Measurements from ENCODE around the gene OBSCN. TPM values are rescaled to one million over a fixed set of nuclear protein-coding genes. Genes with fewer than 3 reads are reported as not detected.
A peak's percentile ranks its signal among the peaks of the same experiment; 100 is the strongest.

Gene OBSCN
- total RNA-seq, 1 donor from 2014 or later: 316 TPM

GRCh38 chr1:228161362-228161761, 46.5 kb upstream of the OBSCN start:
- peaks cover 15% of the 10 kb centered on the region for H3K27me3 ChIP-seq (ENCODE audit: low read depth)
- H3K4me1 ChIP-seq: peaks cover 51% of the 10 kb centered on the region
- intact Hi-C loops (cut with micrococcal nuclease): no loop called here
- H3K4me3 ChIP-seq: no peak overlapping the region
- peak overlapping the region; percentile 98 for H3K27ac ChIP-seq (replicated peaks)
- no peak for DNase-seq
- H3K36me3 ChIP-seq: no peaks in the 10 kb centered on the region
- TF ChIP-seq, protein P1, sequence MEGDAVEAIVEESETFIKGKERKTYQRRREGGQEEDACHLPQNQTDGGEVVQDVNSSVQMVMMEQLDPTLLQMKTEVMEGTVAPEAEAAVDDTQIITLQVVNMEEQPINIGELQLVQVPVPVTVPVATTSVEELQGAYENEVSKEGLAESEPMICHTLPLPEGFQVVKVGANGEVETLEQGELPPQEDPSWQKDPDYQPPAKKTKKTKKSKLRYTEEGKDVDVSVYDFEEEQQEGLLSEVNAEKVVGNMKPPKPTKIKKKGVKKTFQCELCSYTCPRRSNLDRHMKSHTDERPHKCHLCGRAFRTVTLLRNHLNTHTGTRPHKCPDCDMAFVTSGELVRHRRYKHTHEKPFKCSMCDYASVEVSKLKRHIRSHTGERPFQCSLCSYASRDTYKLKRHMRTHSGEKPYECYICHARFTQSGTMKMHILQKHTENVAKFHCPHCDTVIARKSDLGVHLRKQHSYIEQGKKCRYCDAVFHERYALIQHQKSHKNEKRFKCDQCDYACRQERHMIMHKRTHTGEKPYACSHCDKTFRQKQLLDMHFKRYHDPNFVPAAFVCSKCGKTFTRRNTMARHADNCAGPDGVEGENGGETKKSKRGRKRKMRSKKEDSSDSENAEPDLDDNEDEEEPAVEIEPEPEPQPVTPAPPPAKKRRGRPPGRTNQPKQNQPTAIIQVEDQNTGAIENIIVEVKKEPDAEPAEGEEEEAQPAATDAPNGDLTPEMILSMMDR (IDR thresholded peaks at IDR 0.05; ENCODE audit: borderline replicate concordance): no peak
- H3K9me3 ChIP-seq (replicated peaks): no peaks in the 10 kb centered on the region

DNA sequence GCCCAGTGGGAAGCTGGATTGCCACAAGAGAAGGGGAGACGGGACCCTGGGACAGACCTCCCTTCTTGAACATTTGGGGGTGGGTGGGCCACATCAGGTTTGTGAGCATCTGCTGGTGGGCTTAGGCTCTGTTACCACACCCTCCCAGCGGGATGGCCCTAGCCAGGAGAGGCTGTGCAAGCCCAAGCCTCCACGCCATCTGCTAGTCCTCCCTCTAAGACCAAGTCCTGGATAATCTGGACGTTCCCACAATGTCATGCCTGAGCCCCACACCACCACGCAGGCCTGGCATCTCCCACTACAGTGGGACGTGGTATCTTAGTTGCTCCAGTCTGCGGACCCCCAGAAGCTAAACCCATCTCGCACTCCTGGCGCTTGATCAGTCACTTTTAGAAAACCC, 46.0 kb upstream of the OBSCN start:
- H3K27me3 ChIP-seq (ENCODE audit: low read depth): peaks cover 15% of the 10 kb centered on the region
- intact Hi-C loops (cut with micrococcal nuclease): no loop called here

DNA sequence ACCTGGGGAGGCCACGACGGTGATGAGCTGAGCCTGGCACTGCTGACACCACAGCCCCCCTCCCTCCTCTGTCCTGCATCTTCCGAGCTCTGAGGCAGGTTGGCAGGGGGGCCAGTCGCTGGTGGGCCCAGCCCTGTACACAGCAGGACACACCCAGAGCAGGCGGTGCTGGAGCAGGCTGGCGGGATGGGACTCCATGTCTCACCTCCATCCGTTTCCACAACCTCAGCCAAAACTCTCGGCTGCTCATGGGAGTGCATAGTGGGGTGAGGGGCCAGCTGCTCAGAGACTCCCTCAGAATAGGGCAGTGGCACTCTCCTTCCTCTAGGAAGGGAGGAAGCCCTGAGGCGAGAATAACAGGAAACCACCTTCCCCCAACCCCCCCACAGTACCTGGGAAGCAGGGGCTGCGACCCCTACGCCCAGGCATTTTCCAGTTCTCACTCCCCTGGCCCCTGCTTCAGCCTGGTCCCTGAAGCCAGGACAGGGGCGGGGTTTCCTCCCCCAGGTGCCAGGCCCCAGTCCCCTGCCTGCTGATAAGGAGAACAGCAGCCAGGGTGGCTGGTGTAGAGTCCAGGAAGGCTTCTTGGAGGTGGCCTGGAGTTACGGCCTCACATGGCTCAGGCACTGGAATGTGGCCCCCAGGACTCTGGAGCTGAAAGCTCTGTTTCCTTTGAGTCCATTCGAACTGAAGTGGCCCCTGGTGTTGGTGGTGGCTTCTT, 45.4 kb upstream of the OBSCN start:
- H3K27me3 ChIP-seq (ENCODE audit: low read depth): peaks cover 15% of the 10 kb centered on the region
- no peaks in the 10 kb centered on the region for H3K9me3 ChIP-seq (replicated peaks)
- intact Hi-C loops (cut with micrococcal nuclease): no loop called here
- no peaks in the 10 kb centered on the region for H3K36me3 ChIP-seq
- peak; percentile 56 for DNase-seq
- H3K4me3 ChIP-seq: peak overlapping the region; percentile 15
- H3K4me1 ChIP-seq: peaks cover 62% of the 10 kb centered on the region
- TF ChIP-seq, protein P1 (IDR thresholded peaks at IDR 0.05; ENCODE audit: borderline replicate concordance): no peak
- peak overlapping the region; percentile 98 for H3K27ac ChIP-seq (replicated peaks)

More for the DNA sequence above, 46.0 kb upstream of the OBSCN start:
- DNase-seq: no peak
- H3K9me3 ChIP-seq (replicated peaks): no peaks in the 10 kb centered on the region
- H3K4me1 ChIP-seq: peaks cover 56% of the 10 kb centered on the region
- TF ChIP-seq, protein P1 (IDR thresholded peaks at IDR 0.05; ENCODE audit: borderline replicate concordance): no peak
- no peak overlapping the region for H3K4me3 ChIP-seq
- H3K27ac ChIP-seq (replicated peaks): peak overlapping the region; percentile 98
- H3K36me3 ChIP-seq: no peaks in the 10 kb centered on the region

- H3K4me3 ChIP-seq: peak overlapping the region; percentile 15
- H3K4me1 ChIP-seq: peaks cover 64% of the 10 kb centered on the region
- H3K27me3 ChIP-seq (ENCODE audit: low read depth): peaks cover 15% of the 10 kb centered on the region
- H3K36me3 ChIP-seq: no peaks in the 10 kb centered on the region
- H3K9me3 ChIP-seq (replicated peaks): no peaks in the 10 kb centered on the region
- peak overlapping the region; percentile 98 for H3K27ac ChIP-seq (replicated peaks)
- intact Hi-C loops (cut with micrococcal nuclease): no loop called here
- TF ChIP-seq, protein P1 (IDR thresholded peaks at IDR 0.05; ENCODE audit: borderline replicate concordance): no peak
- DNase-seq: peak; percentile 67
Observed at GRCh38 chr1:228163007-228163753, 44.7 kb upstream of the OBSCN start.

DNA sequence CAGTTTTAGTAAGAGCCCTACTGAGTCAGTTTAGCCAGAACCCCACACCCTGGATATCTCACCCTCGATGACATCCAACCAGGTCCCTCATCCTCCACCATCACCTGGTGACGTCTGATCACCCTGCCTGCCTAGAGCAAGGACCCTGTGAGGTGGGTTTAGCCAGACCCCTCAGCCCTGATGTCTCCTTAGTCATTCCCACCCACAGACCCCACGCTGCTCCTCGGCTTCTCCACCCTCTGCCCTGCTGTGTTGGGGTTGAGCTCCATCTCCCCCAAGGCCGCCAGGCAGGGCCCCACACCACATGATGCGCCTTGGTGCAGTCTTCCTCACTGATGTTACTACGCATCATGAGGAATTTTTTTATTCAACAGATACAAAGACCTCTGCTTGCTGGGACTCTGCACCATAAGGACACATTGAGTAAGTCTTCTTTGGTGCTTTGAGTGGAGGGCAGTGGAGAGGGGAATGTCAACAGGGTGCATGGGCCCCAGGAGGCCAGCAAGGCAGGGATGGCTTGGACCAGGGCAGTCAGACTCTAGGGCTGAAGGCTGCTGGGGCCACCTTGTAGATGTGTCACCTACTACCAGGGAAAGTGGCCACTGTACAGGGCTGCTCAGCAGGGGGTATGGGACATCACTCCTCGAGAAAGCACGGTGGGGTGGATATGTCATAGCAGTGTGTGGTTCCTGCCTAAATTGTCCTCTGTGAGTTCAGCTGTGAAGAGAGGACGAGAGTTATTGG, 43.9 kb upstream of the OBSCN start:
- Histone ChIP-seq H3K36me3 (no peaks in the 10 kb centered on the region), H3K4me1 (peaks cover 59% of the 10 kb centered on the region), H3K4me3 (no peak overlapping the region), H3K27me3 (ENCODE audit: low read depth) (peaks cover 12% of the 10 kb centered on the region), H3K9me3 (replicated peaks) (no peaks in the 10 kb centered on the region), H3K27ac (replicated peaks) (peak overlapping the region; percentile 98)
- TF ChIP-seq, protein P1 (IDR thresholded peaks at IDR 0.05; ENCODE audit: borderline replicate concordance): no peak
- DNase-seq: no peak
- intact Hi-C loops (cut with micrococcal nuclease): no loop called here

All from left ventricle myocardium inferior (tissue), 1 donor.